Hepatocyte (in vitro differentiated cells): ENCODE data around the gene S100A6.

Experiments
- CTCF ChIP-seq: fragments of 200-600 bp; sonication (generic); IDR thresholded peaks from 2 replicates; pipeline ENCODE4 v1.5.1; 2016; ENCODE audit warnings: antibody characterized with exemption, mild to moderate bottlenecking; ENCODE audit not compliant: poor library complexity
- EZH2 ChIP-seq: fragments of 200-600 bp; sonication (generic); IDR thresholded peaks from 2 replicates; pipeline ENCODE4 v1.6.1; 2016; ENCODE audit warnings: antibody characterized with exemption, mild to moderate bottlenecking, borderline replicate concordance
- EZH2phosphoT487 ChIP-seq: fragments of 200-600 bp; sonication (generic); IDR thresholded peaks from one replicate; pipeline ENCODE4 v1.6.1; 2018; ENCODE audit warnings: antibody characterized with exemption, mild to moderate bottlenecking, low read depth, moderate library complexity; ENCODE audit not compliant: unreplicated experiment, severe bottlenecking

DNA sequence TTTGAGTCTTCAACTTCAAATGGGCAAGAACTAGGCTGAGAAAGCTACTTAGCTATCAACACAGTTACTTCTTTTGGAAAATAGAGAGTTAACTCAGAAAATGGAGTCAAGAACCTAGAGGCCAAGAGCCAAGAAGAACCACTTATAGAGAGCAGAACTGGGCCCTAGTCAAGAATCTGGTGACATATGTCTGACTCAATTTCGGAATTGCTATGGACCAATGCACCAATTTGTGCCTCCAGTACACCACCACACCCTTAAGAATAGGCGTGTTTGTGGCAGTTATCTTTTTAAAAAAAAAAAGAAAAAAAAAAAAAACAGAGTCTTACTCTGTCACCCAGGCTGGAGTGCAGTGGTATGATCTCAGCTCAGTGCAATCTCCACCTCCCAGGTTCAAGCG is 22.1 kb upstream of the S100A6 start:
- TF ChIP-seq CTCF (no peak), EZH2 (no peak), EZH2phosphoT487 (no peak)
